SJSA1 (cell line): ENCODE data around the gene MSH2. TPM values are rescaled to one million over a fixed set of nuclear protein-coding genes. Genes with fewer than 3 reads are reported as not detected.
"Not testable (repeated sequence)": the region's sequence is repeated elsewhere in the genome, so short reads cannot be mapped to it uniquely, and the experiment has no call there.

ENCODE experiments used
- DNase-seq, 2 experiments: peaks; one replicate each; pipeline ENCODE4 v3.0.0-alpha.2; 2015 to 2020; ENCODE audit warnings: low spot score in 2 of 2, low read depth in 1 of 2
- H3K27ac ChIP-seq: fragments of 250-450 bp; sonication (Bioruptor Pico); 2 replicates; pipeline ENCODE4 v1.5.1; 2020; ENCODE audit warnings: mild to moderate bottlenecking, moderate library complexity
- H3K27me3 ChIP-seq: fragments of 250-450 bp; sonication (Bioruptor Pico); replicated peaks from 2 replicates; pipeline ENCODE4 v1.5.1; 2020; ENCODE audit warnings: mild to moderate bottlenecking, moderate library complexity
- H3K36me3 ChIP-seq: fragments of 250-450 bp; sonication (Bioruptor Pico); 2 replicates; pipeline ENCODE4 v1.5.1; 2020; ENCODE audit warnings: mild to moderate bottlenecking
- H3K4me1 ChIP-seq: fragments of 250-450 bp; sonication (Bioruptor Pico); replicated peaks from 2 replicates; pipeline ENCODE4 v1.6.1; 2021; ENCODE audit warnings: mild to moderate bottlenecking
- H3K4me3 ChIP-seq: fragments of 250-450 bp; sonication (Bioruptor Pico); 2 replicates; pipeline ENCODE4 v1.5.1; 2020; ENCODE audit warnings: mild to moderate bottlenecking
- H3K9me3 ChIP-seq: fragments of 250-450 bp; sonication (Bioruptor Pico); replicated peaks from 2 replicates; pipeline ENCODE4 v1.5.1; 2020; ENCODE audit warnings: mild to moderate bottlenecking
- total RNA-seq: library from RNA; depleted of rRNA; stranded (reverse); fragments of >200 nt; shearing (Covaris generic); gene quantifications from 2 replicates; pipeline ENCODE4 v1.2.3, GENCODE V29; 2014

MSH2 gene
- total RNA-seq, 1 experiment from 2014 or later = 50.4 TPM

DNA sequence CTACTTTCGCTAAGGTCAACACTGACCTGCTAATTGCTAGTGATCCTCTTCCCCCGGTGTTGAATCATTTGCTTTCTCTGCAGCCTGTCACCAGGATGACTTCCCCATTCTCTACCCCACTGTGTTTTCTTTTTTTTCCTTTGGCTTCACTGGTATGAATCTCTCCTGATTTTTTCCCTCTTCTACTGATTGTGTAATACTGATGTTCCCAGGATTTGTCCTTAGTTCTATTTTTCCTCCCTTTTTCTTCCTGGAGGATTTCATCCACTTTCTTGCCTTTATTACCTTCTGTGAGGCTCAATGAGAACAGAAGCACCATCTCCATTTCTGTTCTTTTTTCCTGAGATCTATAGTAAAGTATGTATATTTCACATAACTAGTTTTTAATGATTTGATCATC lies 14.1 kb upstream of the MSH2 start:
- Histone ChIP-seq H3K27me3 (peaks cover 2% of the 10 kb centered on the region; the same call in 1 of the 2 replicates), H3K27ac (no peak overlapping the region), H3K9me3 (no peaks in the 10 kb centered on the region), H3K4me3 (no peak overlapping the region), H3K36me3 (no peaks in the 10 kb centered on the region), H3K4me1 (no peaks in the 10 kb centered on the region)
- DNase-seq = no peak

DNA sequence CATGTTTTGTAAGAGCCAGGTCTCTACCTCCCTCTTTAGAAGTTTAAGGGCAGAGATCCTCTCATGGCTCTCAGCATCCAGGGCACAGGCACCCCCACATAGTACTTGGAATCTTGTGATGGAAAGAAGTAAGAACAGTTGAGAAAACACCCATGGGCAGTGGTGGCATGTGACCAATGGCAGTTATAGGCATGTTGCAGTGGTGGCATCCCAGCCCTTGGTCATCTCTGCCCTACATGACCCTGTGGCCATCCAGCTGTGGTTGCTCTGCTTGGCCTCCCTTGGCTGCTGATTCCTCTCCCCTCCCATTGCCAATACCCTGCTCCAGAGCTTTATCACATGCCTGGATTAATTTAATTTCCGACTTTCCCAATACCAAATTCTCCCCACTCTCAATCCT lies 13.3 kb upstream of the MSH2 start:
- Histone ChIP-seq H3K27ac (no peak overlapping the region), H3K4me3 (no peak overlapping the region), H3K4me1 (no peaks in the 10 kb centered on the region), H3K27me3 (peaks cover 2% of the 10 kb centered on the region; the same call in 1 of the 2 replicates), H3K36me3 (no peaks in the 10 kb centered on the region), H3K9me3 (no peaks in the 10 kb centered on the region)
- DNase-seq = no peak

DNA sequence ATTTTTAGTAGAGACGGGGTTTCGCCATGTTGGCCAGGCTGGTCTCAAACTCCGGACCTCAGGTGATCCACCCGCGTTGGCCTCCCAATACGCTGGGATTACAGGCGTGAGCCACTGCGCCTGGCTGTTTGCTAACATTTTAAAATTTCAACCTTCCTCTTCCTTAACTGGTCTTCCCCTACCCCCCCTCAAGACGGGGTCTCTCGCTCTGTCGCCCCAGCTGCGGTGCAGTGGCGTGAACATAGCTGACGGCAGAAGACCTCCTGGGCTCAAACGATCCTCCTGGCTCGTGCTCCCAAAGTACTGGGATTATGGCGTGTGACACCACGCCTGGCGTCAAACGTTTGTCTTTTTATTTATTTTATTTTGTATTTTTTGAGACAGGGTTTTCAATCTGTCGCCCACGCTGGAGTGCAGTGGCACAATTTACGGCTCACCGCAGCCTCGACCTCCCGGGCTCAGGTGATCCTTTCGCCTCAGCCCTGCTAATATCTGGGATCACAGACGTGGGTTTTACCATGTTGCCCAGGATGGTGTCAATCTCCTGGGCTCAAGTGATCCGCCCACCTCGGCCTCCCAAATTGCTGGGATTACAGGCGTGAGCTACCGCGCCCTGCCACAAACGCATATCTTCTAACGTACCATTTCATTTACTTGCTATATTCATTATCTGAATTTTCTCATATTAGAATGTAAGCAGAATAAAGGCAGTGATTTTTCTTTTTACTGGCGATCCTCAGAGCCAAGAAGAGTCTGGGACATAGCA lies 984 bp upstream of the MSH2 start:
- peak overlapping the region; percentile 67 for H3K4me3 ChIP-seq
- H3K27ac ChIP-seq = no peak overlapping the region
- peaks cover 12% of the 10 kb centered on the region for H3K4me1 ChIP-seq
- peaks cover 10% of the 10 kb centered on the region; the same call in 1 of the 2 replicates for H3K36me3 ChIP-seq
- H3K9me3 ChIP-seq = no peaks in the 10 kb centered on the region
- H3K27me3 ChIP-seq = no peaks in the 10 kb centered on the region
- DNase-seq = no peak

DNA sequence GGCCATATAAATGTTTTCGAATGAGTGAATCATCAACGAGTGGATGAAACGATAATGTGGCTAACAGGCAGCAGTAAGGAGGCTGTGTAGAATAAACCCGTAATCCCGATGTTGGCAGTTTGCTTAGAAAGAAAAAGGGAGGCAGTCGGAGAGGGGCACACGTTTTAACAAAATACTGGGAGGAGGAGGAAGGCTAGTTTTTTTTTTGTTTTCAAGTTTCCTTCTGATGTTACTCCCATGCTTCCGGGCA lies 476 bp upstream of the MSH2 start:
- Histone ChIP-seq H3K27ac (no peak overlapping the region), H3K36me3 (peaks cover 10% of the 10 kb centered on the region; the same call in 1 of the 2 replicates), H3K4me3 (peak overlapping the region; percentile 67), H3K4me1 (peaks cover 12% of the 10 kb centered on the region), H3K9me3 (no peaks in the 10 kb centered on the region), H3K27me3 (no peaks in the 10 kb centered on the region)
- no peak for DNase-seq

DNA sequence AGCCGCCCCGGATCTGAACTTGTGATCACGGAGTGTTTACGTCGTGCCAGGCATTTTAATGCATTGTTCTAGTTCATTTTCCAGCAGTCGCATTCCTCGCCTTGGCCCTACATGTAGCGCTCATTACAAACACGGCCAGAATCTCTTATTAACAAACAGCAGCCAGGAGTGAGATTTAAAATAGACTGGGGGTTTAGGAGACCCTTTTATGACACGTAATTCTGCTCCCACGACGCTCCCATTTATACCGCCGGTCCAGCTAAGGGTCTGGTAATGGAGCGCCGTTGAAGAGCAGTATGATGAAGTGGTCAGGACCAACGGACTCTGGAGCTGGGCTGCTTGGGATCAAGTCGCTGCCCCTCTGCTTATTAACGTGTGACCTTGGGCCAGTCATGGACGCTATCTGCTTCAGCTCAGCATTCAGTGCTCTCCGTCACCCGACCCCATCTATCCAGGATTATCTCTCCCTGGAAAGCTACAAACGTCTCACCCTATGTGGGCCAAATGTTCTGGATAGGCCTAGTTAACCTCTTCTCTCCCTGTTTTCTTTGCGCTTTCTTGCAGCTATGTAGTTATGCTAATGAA lies 745 bp downstream of the MSH2 start:
- Histone ChIP-seq H3K36me3 (peaks cover 14% of the 10 kb centered on the region), H3K9me3 (no peaks in the 10 kb centered on the region), H3K4me1 (peaks cover 12% of the 10 kb centered on the region), H3K27me3 (no peaks in the 10 kb centered on the region), H3K27ac (peak overlapping the region; percentile 46), H3K4me3 (peak overlapping the region; percentile 67)
- no peak for DNase-seq

DNA sequence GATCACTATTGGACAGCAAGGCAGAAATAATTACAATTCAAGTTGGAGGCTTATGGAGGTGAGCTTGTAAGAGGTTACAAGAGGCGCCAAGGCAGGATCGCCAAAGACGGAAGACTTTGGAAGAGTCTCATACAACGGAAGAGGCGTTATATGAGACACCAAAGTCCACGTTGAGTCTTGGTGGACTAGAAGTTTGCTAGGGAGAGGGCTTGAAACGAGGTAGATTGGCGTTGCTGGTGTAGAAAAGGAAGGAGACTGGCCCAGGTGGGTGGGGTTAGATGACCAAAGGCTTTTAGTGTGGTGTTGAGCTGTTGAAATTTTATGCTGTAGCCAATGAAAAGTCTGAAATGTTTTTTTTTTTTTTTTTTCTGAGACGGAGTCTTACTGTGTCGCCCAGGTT lies 1.4 kb downstream of the MSH2 start:
- DNase-seq = no peak
- Histone ChIP-seq H3K4me1 (peaks cover 12% of the 10 kb centered on the region), H3K27me3 (no peaks in the 10 kb centered on the region), H3K9me3 (no peaks in the 10 kb centered on the region), H3K4me3 (peak overlapping the region; percentile 67), H3K27ac (no peak overlapping the region), H3K36me3 (peaks cover 14% of the 10 kb centered on the region)

DNA sequence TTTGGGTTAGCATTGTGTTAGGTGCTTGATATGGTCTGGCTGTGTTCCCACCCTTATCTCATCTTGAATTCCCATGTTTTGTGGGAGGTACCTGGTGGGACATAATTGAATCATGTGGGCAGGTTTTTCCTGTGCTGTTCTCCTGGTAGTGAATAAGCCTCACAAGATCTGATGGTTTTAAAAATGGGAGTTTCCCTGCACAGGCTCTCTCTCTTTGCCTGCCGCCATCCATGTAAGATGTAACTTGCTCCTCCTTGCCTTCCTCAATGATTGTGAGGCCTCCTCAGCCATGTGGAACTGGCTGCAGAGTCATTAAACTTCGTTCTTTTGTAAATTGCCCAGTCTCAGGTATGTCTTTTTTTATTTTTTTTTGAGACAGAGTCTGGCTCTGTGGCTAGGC lies 2.8 kb downstream of the MSH2 start:
- Histone ChIP-seq H3K4me1 (peaks cover 12% of the 10 kb centered on the region), H3K4me3 (no peak overlapping the region), H3K9me3 (no peaks in the 10 kb centered on the region), H3K27me3 (no peaks in the 10 kb centered on the region), H3K27ac (no peak overlapping the region), H3K36me3 (peaks cover 21% of the 10 kb centered on the region)
- no peak for DNase-seq

GRCh38 chr2:47406649-47407330 lies 3.8 kb downstream of the MSH2 start:
- Histone ChIP-seq H3K36me3 (peaks cover 28% of the 10 kb centered on the region), H3K4me1 (peaks cover 12% of the 10 kb centered on the region)
- H3K27me3 ChIP-seq, H3K27ac ChIP-seq, DNase-seq, H3K4me3 ChIP-seq, H3K9me3 ChIP-seq: not testable (repeated sequence)

DNA sequence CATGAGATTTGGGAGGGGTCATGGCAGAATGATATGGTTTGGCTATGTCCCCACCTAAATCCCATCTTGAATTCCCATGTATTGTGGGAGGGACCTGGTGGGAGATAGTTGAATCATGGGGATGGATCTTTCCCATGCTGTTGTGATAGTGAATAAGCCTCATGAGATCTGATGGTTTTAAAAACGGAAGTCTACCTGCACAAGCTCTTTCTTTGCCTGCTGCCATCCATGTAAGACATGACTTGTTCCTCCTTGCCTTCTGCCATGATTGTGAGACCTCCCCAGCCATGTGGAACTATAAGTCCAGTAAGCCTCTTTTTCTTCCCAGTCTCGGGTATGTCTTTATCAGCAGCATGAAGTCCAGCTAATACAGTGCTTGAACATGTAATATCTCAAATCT lies 5.0 kb downstream of the MSH2 start:
- not testable (repeated sequence) for H3K27me3 ChIP-seq, H3K9me3 ChIP-seq, H3K4me3 ChIP-seq, H3K4me1 ChIP-seq, H3K27ac ChIP-seq
- H3K36me3 ChIP-seq = peaks cover 35% of the 10 kb centered on the region
- peak in 1 of 2 experiments; percentile 2 for DNase-seq

DNA sequence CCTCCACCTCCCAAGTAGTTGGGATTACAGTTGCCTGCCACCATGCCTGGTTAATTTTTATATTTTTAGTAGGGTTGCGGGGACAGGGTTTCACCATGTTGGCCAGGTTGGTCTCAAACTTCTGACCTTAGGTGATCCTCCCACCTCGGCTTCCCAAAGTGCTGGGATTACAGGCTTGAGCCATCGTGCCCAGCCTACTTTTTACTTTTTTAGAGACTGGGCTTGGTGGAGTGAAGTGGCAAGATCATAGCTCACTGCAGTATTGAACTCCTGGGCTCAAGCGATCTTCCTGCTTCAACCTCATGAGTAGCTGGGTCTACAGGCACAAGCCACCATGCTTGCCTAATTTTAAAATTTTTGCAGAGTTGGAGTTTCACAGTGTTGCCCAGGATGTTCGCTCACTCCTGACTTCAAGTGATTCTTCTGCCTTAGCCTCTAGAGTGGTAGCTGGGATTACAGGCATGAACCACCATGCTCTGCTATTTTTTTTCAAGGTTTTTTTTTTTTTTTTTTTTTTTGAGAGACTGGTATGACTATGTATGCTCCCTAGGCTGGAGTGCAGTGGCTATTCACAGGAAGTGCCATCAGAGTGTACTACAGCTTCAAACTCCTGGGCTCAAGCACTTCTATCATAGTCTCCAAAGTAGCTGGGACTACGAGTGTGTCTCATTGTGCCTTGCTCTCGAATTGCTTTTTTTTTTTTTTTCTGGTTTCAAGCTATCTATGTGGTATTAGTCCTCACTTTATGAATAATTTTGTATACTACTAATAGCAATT lies 11.9 kb downstream of the MSH2 start:
- Histone ChIP-seq H3K4me3 (no peak overlapping the region), H3K36me3 (peaks cover 59% of the 10 kb centered on the region), H3K9me3 (no peaks in the 10 kb centered on the region), H3K27ac (no peak overlapping the region), H3K4me1 (no peaks in the 10 kb centered on the region), H3K27me3 (no peaks in the 10 kb centered on the region)
- DNase-seq = peak in 1 of 2 experiments; percentile 6

GRCh38 chr2:47420214-47420613 lies 17.3 kb downstream of the MSH2 start:
- H3K27ac ChIP-seq = no peak overlapping the region
- no peak for DNase-seq
- no peaks in the 10 kb centered on the region for H3K27me3 ChIP-seq
- no peak overlapping the region for H3K4me3 ChIP-seq
- H3K4me1 ChIP-seq = peaks cover 3% of the 10 kb centered on the region; the same call in 1 of the 2 replicates
- H3K9me3 ChIP-seq = no peaks in the 10 kb centered on the region
- H3K36me3 ChIP-seq = peaks cover 54% of the 10 kb centered on the region

DNA sequence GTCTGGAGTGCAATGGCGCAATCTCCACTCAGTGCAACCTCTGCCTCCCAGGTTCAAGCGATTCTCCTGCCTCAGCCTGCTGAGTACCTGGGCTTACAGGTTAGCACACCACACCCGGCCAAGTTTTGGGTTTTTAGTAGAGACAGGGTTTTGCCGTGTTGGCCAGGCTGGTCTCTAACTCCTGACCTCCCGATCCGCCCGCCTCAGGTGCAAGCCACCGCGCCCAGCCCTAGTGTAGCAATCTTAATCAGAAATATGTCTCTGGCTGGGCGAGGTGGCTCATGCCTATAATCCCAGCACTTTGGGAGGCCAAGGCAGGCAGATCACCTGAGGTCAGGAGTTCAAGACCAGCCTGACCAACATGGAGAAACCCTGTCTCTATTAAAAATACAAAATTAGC lies 17.7 kb downstream of the MSH2 start:
- H3K27ac ChIP-seq, DNase-seq, H3K4me3 ChIP-seq, H3K9me3 ChIP-seq, H3K27me3 ChIP-seq, H3K4me1 ChIP-seq: not testable (repeated sequence)
- H3K36me3 ChIP-seq = peaks cover 51% of the 10 kb centered on the region

DNA sequence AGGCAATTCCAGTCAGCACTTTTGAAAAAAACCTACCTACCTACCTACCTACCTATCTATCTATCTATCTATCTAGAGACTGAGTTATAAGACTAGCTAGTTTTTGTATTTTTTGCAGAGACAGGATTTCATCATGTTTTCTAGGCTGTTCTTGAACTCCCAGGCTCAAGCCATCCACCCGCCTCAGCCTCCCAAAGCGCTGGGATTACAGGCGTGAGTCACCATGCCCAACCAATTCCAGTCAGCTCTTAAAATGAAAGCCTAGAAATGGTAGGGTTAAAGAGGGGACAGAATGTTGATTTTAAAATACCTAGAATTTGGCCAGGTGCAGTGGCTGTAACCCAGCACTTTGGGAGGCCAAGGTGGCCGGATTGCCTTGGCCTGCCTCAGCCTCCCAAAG lies 19.1 kb downstream of the MSH2 start:
- H3K9me3 ChIP-seq = no peaks in the 10 kb centered on the region
- DNase-seq = no peak
- no peak overlapping the region for H3K4me3 ChIP-seq
- peak overlapping the region; percentile 64 for H3K27ac ChIP-seq
- peaks cover 41% of the 10 kb centered on the region for H3K36me3 ChIP-seq
- peaks cover 3% of the 10 kb centered on the region; the same call in 1 of the 2 replicates for H3K4me1 ChIP-seq
- H3K27me3 ChIP-seq = no peaks in the 10 kb centered on the region

GRCh38 chr2:47422560-47422959 lies 19.6 kb downstream of the MSH2 start:
- peak overlapping the region; percentile 64 for H3K27ac ChIP-seq
- peak in 1 of 2 experiments; percentile 11 for DNase-seq
- H3K4me1 ChIP-seq = peaks cover 3% of the 10 kb centered on the region; the same call in 1 of the 2 replicates
- H3K36me3 ChIP-seq = peaks cover 36% of the 10 kb centered on the region
- no peak overlapping the region for H3K4me3 ChIP-seq
- no peaks in the 10 kb centered on the region for H3K9me3 ChIP-seq
- H3K27me3 ChIP-seq = no peaks in the 10 kb centered on the region
